Measurements from ENCODE around the gene FBXO15.

The FBXO15 gene

DNA sequence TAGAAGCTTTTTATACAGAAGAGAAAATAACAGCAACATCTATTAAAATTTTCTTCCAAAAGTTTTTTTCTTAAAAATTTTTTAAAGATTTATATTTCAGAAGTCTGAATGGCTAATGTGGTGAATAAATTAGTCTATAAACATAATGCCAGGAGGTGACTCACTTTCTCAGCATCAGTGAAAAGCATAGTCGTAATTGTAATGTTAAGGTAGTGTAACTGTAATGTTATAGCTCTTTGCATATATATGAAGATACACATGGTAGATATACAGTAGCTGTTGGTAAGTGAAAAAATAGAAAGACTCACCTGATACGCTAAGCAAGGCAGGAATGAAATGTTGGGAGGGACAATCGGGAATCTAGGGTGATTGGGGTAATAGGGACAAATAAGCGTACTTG lies 6.2 kb upstream of the FBXO15 start:
- DNase-seq (ENCODE audit: low spot score): no peak
- FAIRE-seq: no peak

DNA sequence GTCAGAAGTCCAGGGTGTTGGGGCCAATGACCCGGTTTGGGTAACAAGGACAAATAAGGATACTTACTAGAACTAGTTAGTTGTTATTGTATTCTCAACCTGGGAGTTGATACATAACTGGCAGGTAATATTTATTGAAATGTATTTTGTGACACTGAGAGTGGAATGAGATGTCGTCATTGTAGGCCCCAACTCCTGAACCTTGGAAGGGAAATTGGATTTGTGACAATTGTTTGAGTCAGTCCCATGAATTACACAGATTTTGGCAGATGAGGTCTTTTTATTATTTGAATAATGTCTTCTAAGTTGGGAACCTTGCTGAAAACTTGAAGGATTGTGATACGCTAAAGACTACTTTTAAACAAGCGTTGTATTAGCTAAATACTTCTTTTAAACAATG lies 5.7 kb upstream of the FBXO15 start:
- DNase-seq (ENCODE audit: low spot score) (no peak), FAIRE-seq (no peak)

DNA sequence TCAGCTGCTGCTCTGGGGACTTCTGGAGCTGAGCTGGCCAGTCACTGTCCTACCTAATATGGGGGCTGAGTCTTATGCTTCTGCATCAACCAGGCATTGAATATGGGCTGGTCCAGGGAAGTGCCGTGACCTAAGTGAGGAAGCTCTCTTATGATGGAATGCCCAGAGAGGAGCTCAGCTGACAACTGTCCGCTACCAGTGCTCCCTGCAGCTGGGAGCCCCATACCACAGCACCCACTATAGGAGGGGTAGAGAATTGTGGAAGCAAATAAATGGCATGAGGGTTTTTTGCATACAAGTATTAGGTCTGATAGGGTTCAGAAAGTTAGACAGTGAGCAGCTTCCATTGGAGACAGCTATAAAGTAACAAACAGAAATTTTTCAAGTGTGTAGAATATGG lies 5.2 kb upstream of the FBXO15 start:
- FAIRE-seq (no peak), DNase-seq (ENCODE audit: low spot score) (no peak)

DNA sequence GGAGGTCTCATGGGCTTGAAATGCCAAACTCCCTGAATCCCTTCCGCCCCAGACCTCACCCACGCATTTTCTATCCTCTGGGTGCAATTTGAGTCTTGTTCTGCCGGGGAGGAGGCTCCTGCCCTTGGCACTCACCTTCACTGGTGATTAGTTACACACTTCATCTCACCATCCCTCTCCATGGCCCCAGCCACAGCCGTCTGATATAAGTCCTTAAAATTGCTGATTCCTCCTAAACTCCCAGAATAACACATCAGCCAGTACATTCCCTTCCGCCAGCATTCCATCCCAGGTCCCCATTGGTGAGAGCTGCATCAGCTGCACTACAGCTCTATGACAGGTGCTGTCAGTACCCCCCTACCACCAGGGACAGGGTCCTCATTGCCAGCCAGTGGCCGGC lies 4.6 kb upstream of the FBXO15 start:
- DNase-seq (ENCODE audit: low spot score): no peak
- FAIRE-seq: no peak

DNA sequence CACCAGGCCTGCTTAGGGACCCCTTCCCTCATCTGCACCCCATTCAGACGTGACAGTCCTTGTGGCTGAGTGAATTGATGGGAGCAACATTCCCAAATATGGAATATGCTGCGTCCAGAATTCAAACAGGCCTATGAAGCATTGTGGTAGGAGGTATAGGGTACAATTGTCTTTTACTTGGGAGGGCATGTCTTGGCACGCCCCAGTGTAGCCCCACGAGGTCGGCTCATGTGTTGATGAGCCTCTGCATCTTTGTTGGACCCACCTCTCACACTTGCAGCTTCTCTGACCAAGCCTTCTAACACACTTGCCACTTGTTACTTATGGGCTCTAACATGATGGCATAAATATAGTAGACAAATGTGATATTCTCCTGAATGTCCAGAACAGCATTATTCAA lies 2.2 kb upstream of the FBXO15 start:
- DNase-seq (ENCODE audit: low spot score) (no peak), FAIRE-seq (no peak)

DNA sequence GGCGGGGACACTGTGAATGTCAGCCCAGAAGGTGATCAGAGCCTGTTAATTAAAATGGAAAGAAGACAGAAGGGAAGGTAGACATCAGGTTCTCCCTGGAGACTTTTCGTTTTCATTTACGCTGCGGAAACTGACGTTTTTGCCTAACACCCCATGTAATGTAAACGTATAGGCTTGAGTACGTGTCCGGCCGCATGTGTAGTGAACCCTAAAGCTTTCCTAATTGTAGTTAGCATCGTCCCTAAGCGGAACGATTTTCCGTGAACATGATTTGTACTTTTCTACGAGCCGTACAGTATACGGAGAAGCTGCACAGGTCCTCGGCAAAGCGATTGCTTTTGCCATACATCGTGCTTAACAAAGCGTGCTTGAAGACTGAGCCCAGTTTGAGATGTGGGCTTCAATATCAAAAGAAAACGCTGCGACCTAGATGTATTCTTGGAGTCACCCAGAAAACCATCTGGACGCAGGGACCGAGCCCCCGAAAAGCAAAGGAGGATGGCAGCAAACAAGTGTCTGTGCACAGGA lies 973 bp upstream of the FBXO15 start:
- DNase-seq (ENCODE audit: low spot score) (no peak), FAIRE-seq (no peak)

DNA sequence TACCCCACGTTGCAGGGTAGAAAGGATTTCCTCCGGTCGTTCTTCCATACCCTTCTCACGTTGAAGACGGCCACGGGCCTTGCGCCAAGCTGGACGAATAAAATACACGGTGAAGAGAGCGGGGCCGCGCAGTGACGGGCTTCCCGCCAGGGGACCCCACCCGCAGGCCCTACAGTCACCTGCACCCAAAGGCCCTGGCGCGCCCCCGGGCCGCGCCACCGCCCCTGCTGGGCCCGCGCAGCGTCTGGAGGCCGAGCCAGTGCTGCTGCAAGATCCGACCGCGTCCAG lies 199 bp downstream of the FBXO15 start:
- FAIRE-seq (no peak), DNase-seq (ENCODE audit: low spot score) (no peak)

DNA sequence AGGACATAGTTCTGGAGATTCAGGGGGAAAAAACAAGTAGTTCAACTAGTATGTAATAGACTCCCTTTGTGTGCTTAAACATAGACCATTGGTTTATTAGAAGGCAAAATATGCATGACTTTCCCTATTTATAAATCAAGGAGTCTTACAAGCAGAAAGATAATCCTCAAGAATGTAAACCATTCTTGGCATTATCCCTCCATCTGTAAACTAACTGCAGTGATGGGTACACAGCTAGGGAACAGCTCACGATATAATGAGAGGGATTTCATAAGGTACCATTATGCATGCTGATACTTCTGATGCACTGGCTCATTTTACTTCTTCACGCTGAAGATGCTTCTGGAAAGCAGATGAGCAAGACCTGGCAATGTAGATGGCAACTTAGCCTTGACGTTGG lies 878 bp downstream of the FBXO15 start:
- FAIRE-seq (no peak), DNase-seq (ENCODE audit: low spot score) (no peak)

DNA sequence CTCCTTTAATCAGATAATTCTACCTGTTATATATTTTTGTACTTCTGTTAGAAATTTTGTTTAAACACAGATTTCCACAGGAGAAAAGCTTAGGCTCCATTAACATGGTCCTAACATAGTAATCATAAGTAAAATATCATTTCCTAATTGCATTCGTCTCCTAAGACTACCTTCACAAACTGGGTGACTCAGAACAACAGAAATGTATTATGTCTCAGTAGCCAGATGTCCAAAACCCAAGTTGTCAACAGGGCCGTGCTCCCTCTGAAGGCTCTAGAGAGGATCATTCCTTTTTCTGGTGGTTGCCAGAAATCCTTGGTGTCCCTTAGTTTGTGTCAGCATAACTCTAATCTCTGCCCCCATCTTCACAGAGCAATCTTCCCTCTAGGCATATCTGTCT lies 5.4 kb downstream of the FBXO15 start:
- FAIRE-seq: no peak
- no peak for DNase-seq (ENCODE audit: low spot score)

DNA sequence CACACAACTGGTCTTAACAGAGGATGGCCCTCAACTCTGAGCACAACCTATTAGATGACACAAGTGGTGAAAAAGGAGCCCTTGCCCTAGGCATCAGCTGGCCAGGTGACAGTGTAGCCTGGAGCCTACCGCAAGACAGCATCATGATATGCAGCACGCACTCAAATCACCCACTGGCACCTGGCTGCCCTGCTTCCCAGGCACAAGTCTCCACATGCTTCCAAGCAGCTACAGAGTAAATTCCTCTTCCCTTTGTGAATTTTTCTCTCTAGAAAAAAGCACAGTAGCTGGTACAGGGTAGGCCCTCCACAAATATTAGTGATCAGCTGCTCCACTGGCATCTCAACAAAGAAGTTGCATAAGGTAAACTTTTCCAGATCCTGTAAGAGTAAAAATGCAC lies 6.0 kb downstream of the FBXO15 start:
- DNase-seq (ENCODE audit: low spot score) (no peak), FAIRE-seq (no peak)

DNA sequence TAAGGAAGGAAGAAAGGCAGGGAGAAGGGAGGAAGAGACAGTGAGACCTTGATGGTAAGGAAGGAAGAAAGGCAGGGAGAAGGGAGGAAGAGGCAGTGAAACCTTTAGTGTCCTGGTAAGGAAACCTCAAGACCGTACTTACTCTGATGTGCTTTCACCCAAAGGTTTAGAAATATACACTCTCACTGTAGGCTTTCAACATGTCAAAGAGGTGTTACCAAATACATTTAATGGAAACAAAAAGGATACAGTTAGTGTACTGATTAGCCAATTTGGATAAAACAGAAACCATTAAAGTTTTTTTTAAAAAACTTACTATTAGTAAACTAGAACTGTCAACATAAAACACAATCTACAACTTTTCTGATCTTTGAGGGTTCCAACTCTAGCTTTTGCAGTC lies 7.1 kb downstream of the FBXO15 start:
- FAIRE-seq (no peak), DNase-seq (ENCODE audit: low spot score) (no peak)

DNA sequence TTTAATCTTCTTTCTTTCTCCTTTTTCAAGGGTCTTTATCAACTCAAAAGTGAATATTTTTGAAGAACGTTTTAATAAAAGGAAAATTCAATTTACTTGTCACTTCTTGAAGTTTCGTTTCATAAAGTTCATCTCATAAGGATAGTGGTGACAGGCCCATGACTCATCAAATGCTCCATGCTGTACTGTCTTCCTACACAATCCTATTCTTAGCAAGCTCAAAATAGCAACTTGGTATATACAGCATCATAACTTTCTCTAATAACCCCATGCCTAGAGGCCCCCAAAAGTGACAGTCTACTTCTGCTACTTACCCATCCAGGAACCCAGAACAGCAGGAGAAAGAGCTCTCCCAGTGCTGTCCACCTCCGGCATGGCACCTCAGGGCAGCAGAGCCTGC lies 7.7 kb downstream of the FBXO15 start:
- DNase-seq (ENCODE audit: low spot score) (peak; percentile 7), FAIRE-seq (peak; percentile 14)

DNA sequence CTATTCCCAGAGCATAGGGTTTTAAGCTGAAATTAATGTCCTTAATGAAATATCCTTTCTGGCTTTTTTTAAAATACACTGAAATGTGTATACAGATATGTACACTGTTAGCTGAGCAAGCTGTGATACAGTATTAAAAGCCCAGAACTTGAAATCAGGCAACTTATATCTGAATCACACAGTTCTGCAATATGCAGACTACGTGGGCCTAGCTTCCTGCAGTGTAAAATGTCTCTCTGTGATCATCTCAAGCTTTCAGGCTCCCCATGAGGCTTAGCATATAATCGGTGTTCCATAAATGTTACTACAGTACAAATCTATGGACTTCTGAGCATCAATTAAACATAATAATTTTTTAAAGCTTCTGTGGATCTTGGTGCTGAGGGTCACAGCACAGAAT lies 8.2 kb downstream of the FBXO15 start:
- no peak for FAIRE-seq
- DNase-seq (ENCODE audit: low spot score): no peak

DNA sequence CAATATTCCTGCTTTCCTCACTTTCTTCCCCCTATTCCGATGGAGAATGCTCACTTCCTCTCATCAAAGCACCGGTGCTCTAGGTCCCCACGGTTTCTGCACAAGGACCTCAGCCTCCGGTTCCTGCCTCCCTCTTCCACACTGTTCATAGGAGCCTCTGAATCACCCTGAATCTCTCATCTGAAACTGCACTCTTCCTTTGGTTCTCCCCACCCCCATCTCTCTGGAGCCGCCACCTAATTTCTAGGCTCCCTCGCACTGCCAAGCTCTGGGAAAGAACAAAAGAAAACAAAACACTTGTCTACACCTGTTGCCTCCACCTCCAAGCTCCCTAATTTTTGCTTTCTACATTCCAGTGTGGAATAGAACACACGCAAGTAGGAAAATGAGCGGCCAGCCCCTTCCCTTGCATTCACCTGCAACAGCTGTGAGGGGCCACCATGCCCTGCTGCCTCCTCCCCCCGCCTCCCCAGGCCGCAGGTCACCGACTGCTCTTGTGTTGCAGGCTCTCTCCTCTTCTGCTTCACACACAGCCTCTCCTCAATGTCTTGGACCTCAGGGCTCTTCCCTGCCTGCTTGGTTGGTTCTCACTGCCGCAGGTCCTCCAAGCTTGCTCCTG lies 9.6 kb downstream of the FBXO15 start:
- FAIRE-seq: no peak
- DNase-seq (ENCODE audit: low spot score): no peak

DNA sequence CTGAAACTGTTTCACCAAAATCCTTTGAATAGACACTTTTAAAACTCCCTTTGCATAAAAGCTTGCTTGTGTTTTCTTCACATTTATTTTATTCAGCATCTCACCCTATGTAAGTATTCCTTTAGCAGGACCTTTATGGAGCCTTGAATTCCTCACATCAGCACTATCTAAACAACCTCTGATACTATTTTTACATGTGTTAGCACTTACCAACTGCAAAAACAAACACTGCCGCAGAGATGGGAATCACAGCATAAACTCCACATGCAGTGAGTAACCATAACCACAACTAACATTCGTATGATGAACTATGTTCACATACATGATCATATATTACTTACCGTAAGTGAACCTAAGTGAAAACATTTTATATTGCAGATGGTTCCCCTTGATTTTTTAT lies 15.4 kb downstream of the FBXO15 start:
- FAIRE-seq: no peak
- no peak for DNase-seq (ENCODE audit: low spot score)

DNA sequence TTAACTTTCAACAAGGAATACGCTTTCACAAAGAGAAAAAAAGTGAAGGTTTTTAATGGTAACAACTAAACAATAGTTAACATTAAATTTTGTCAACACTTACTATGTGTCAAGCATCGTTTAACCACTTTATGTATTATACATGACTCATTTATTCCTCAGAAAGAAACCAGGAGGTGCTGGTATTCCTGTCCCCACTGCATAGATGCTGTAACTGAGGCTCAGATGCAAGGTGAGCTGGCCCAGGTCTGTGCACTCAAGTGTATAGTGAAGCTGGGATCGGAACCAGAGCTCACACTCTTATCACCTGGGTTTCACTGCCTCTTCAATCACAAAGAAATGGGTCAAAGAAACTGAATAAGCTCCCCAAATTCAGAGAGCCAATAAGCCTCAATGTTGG lies 16.5 kb downstream of the FBXO15 start:
- DNase-seq (ENCODE audit: low spot score) (no peak), FAIRE-seq (no peak)

DNA sequence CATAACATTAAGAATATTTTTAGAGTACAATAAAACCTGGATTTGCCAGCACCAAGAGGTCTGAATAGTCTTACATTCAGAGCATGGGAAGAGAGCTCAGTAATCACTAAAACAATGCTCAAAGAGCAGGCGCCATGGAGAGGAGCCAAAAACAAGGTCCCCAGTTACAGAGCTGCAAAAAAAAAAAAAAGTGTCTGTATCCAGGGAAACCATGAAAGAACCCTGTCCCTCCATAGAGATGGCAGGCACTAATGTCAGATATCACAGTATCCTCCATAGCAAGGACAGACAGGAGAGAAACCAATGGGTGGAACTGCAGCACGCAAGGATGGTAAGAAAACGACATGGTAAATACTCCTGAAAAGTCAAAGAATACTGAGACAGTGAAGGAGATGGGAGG lies 19.5 kb downstream of the FBXO15 start:
- DNase-seq (ENCODE audit: low spot score) (no peak), FAIRE-seq (no peak)

DNA sequence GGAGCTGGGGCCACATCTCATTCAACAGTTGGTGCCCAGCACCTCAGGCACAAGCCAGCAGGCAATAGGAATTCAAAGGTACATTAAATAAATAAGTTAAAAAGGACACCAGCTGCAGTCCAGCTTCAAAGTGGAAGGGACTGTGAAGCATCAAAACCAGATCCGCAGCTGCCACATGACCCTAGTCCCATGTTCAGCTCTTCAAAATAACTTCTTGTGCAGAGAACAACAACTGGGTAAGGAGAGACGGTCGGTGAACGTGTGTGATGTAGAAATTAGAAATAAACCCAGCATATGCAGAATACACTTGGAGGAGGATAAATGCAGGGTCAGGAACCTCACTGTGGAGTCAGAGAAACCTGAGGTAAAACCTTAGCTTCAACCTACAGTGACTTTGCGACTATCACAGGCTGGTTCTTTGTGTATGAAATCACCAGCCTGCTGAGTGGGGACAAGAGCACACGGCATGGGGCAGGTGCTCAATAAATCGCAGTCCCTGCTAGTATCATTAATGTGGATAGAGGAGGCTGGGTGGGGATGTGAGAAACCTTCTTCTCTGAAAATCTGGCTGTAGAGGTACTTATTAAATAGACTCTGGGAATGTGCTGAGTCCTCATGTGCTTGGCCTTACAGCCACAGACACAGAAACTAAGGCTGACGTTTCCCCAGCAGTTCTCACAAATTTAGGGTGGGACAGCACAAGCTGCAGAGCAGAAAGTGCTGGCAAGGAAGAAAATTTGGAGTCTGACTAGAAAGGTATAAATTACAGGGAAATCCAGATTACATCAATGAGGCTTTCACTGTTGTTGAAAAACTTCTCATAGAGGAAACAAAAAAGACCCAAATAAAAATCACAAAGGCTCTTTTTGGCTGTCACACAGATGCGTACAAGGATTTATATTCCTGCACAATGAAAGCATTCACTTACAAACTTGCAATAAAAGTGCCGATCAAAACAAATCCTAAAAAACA lies 20.7 kb downstream of the FBXO15 start:
- FAIRE-seq (no peak), DNase-seq (ENCODE audit: low spot score) (no peak)

DNA sequence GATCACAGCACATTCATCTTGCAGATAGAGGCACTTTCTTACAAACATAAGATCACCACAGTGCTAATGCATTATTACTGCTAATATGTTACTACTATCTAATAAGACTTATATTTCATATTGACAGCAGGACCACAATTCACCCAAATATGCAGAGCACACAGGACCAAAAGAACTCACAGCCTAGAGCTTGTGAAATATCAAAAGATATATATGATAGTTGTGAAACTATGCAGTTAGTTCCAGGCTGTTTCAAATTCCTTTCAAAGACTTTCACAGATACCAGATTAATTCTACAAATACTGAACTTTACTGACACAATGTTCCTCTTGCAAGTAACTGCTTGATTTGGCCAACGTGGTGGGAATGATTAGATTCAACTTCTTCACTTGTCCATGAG lies 23.0 kb downstream of the FBXO15 start:
- DNase-seq (ENCODE audit: low spot score): no peak
- FAIRE-seq: no peak

DNA sequence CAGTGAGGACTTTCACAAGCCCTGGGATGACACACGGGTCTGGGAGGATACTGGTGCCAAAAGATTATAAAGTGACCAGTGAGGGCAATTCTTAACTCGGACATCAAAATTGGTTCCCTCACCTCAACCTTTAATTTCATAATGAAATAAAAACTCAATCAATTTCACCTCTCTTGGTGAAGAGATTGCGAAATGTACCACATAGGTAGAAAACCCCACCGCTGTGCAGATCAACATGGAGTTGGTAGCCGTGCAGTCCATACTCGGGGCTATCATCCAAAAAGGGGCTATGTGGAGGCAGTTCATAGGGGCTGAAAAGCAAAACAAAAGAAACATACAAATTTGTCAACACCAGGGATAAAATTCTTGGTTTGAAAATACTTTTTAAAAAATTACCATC lies 24.4 kb downstream of the FBXO15 start:
- DNase-seq (ENCODE audit: low spot score) (no peak), FAIRE-seq (no peak)

DNA sequence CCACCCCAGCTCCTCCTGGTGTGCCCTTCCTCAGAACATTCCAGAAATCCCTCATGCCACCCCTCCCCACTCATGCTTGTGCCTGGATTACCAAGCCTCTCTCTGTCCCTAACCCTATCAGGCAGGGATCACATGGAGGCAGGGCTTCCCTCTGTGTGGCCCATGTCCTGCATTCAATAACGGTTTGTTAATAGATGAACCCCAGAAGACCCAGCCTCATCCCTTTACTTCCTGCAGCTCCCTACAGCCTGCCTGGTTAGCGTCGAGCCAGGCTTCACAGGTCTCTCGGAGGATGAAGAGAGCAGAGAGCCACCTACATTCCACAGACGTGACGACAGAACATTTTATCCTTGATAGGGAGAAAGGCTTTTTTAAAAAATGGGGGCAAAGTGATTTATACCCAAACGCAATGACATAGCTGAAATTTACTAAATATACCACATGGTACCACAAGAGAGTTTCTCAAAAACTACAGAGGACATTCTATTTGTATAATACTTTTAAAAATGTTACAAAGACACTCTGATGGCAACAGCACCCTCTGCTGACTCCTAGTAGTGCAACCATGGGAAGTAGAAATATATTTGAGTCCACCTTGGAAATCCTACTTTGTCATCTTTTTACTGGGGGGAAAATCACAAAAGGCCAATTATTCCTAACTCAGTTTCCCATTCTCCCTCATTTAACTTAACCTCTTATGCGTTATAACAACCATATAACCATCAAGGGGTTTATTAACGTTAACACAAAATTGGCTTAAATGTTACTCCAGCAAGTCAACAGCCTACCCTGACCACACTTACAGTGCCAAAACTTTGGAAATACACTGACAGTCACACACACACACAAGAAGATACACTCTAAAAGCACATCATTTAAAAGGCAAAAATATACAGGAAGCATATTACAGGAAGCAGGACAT lies 30.7 kb downstream of the FBXO15 start:
- no peak for FAIRE-seq
- no peak for DNase-seq (ENCODE audit: low spot score)

DNA sequence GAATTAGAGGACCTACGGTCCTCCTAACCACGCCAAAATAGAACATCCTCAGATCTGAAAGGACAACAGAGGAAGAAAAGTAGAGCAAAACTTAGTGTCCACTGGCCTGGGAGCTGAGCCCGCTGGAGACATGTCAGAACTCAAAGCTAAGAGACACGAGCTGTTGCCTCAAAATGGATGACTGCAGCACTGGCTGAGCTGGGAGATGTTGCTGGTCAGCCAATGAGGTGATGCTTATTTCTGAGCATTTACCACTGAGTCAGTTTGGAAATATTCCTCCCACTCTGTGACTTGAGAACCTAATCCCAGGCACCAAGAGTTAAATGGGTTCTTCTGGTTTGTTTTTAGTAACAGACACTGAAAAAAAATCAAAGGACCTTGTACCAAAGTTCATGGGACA lies 32.6 kb downstream of the FBXO15 start:
- FAIRE-seq (no peak), DNase-seq (ENCODE audit: low spot score) (no peak)
